Ovary (tissue), 9 donors: ENCODE data around the gene SAYSD1. TPM values are rescaled to one million over a fixed set of nuclear protein-coding genes. Genes with fewer than 3 reads are reported as not detected.

Experiments
- DNase-seq, 5 donors: peaks; one replicate each; pipeline ENCODE4 v3.0.0-alpha.2; 2019 to 2020
- H3K27ac ChIP-seq, 2 donors: fragments of 200-600 bp; one replicate each; pipeline versions ENCODE4 v1.5.1 to v1.8.0; 2019 to 2022
- H3K27me3 ChIP-seq: fragments of 200-600 bp; one replicate; pipeline ENCODE4 v1.8.0; 2022
- H3K36me3 ChIP-seq: fragments of 200-600 bp; sonication (generic); one replicate; pipeline ENCODE4 v1.5.1; 2019
- H3K4me1 ChIP-seq: one replicate; pipeline ENCODE4 v1.8.1; 2013; ENCODE audit warnings: mild to moderate bottlenecking, moderate library complexity; ENCODE audit not compliant: insufficient read depth
- H3K4me3 ChIP-seq: fragments of 200-600 bp; sonication (generic); one replicate; pipeline ENCODE4 v1.5.1; 2017
- H3K9me3 ChIP-seq, 2 donors: fragments of 200-600 bp in 1 of 2; sonication (generic) in 1 of 2; one replicate each; pipeline versions ENCODE4 v1.5.1 to v1.8.1; 2013 to 2019; ENCODE audit warnings: mild to moderate bottlenecking in 1 of 2, moderate library complexity in 1 of 2
- EP300 ChIP-seq: sonication (generic); formaldehyde crosslinking; IDR thresholded peaks from one replicate; pipeline ENCODE4 v1.6.1; 2017; ENCODE audit warnings: antibody characterized with exemption
- POLR2A ChIP-seq: fragments of 450-650 bp; IDR thresholded peaks from one replicate; pipeline ENCODE4 v1.6.1; 2017; ENCODE audit warnings: antibody characterized with exemption, mild to moderate bottlenecking, moderate library complexity
- WGBS, 3 donors: extraction: QIAGEN DNeasy Blood & Tissue Kit in 1 of 3; methylation state at CpG; one replicate each; pipeline versions ENCODE4 v1.1.5 to v1.1.7; 2013 to 2017; 5-methylcytosine and 5-hydroxymethylcytosine counted together
- intact Hi-C, 4 donors: fragments of 100-400 bp; cut with DNase I; formaldehyde crosslinking; loops; one replicate each; pipeline versions ENCODE4 v1.11.0 to v1.15.1; 2022 to 2023
- polyA plus RNA-seq, 2 donors: library from polyadenylated mRNA; stranded (reverse); fragments of 200-250 nt in 1 of 2; fragments of 350-450 nt in 1 of 2; fragmentation: Illumina TruSeq in 1 of 2; extraction: RNeasy Lipid Tissue Mini Kit (QIAGEN cat#74804) in 1 of 2; gene quantifications; one replicate each; pipeline ENCODE4 v1.2.3, GENCODE V29; 2013 to 2014
- total RNA-seq, 7 donors: library from RNA; depleted of rRNA in 2 of 7; stranded (reverse); fragments of >200 nt in 2 of 7; fragmentation: NEBNext Ultra II Directional in 3 of 7; extraction: Animal tissue kit (Norgen Biotek cat#: 25700) in 3 of 7; gene quantifications; one replicate each; pipeline versions ENCODE4 v1.1.0 to v1.2.4, GENCODE V29; 2016 to 2023
- TF ChIP-seq, protein P1 (sequence below), 3 donors: fragments of 450-650 bp in 2 of 3; fragments of 200-600 bp in 1 of 3; IDR thresholded peaks; one replicate each; pipeline versions ENCODE4 v1.5.1 to v1.8.0; 2016 to 2022; ENCODE audit warnings: antibody characterized with exemption in 3 of 3, mild to moderate bottlenecking in 1 of 3
- donor health status: DM: no; HTN: no; CAD: no; lungs with moderate emphysema.
- donor health status: DM: no; HTN: no; CAD: no.
- donor health status: Bipolar disorder and iron deficiency.
- donor health status: DM: yes; HTN: yes; CAD: no.
- donor health status: DM: no; HTN: no; CAD: no.
- donor health status: DM: yes; HTN: yes; CAD: no.

SAYSD1 gene
- total and polyA plus RNA-seq, 9 donors = 11.4 to 17.7 (median 15.3) TPM

DNA sequence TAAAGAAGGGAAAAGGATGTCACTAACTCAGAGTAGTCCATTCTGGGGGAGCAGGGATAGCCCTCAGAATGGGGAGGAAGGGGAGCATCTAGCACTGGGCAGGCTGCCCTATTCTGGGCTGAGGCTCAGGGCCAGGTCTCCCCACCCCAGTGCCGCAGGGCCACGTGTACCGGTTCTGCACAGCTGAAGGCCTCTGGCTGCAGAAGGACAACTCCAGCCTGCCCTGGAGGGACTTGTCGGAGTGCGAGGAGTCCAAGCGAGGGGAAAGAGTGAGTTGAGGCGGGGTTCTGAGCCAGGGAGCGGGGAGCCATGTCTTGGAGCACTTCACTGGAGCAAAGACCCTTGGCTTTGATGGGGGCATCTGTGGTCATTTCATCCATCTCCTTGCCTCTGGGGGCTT lies 49.4 kb downstream of the SAYSD1 start:
- 77 to 86% (median 81%) methylated on average over 8 of the region's 8 CpGs for WGBS, 3 donors
- TF ChIP-seq, protein P1, sequence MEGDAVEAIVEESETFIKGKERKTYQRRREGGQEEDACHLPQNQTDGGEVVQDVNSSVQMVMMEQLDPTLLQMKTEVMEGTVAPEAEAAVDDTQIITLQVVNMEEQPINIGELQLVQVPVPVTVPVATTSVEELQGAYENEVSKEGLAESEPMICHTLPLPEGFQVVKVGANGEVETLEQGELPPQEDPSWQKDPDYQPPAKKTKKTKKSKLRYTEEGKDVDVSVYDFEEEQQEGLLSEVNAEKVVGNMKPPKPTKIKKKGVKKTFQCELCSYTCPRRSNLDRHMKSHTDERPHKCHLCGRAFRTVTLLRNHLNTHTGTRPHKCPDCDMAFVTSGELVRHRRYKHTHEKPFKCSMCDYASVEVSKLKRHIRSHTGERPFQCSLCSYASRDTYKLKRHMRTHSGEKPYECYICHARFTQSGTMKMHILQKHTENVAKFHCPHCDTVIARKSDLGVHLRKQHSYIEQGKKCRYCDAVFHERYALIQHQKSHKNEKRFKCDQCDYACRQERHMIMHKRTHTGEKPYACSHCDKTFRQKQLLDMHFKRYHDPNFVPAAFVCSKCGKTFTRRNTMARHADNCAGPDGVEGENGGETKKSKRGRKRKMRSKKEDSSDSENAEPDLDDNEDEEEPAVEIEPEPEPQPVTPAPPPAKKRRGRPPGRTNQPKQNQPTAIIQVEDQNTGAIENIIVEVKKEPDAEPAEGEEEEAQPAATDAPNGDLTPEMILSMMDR (IDR thresholded peaks at IDR 0.05) = no peak
- TF ChIP-seq EP300 (no peak), POLR2A (no peak)
- H3K4me1 ChIP-seq = no peaks in the 10 kb centered on the region
- no peaks in the 10 kb centered on the region for H3K9me3 ChIP-seq
- no peak overlapping the region for H3K27ac ChIP-seq
- no peaks in the 10 kb centered on the region for H3K27me3 ChIP-seq
- no peaks in the 10 kb centered on the region for H3K36me3 ChIP-seq
- intact Hi-C loops = no loop called here
- no peak overlapping the region for H3K4me3 ChIP-seq
- no peak for DNase-seq

DNA sequence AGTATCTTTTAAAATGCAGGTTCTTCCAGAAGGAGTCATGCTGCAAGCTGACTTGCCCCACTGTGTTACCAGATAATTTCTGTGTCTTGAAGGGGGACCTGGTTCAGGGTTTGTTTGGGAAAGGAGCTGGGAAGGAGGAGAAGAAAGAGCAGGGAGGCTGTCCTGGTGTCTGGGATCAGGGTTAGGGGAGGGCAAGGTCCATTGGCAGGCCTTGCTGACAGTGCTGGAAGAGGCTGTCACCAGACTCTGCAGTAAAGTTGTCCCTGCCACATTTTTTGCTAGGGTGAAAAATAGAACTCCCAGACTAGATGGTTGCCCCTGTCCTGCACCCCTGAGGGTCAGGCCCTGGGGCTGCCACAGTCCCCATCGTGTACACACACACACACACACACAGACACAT lies 51.5 kb downstream of the SAYSD1 start:
- Histone ChIP-seq H3K36me3 (no peaks in the 10 kb centered on the region), H3K4me3 (no peak overlapping the region), H3K9me3 (no peaks in the 10 kb centered on the region), H3K27ac (no peak overlapping the region), H3K4me1 (no peaks in the 10 kb centered on the region), H3K27me3 (no peaks in the 10 kb centered on the region)
- 23 to 33% (median 26%) methylated on average over 1 of the region's 1 CpG for WGBS, 3 donors
- no peak for TF ChIP-seq POLR2A
- no peak for TF ChIP-seq EP300
- TF ChIP-seq, protein P1 (IDR thresholded peaks at IDR 0.05) = no peak
- intact Hi-C loops = no loop called here
- DNase-seq = no peak

DNA sequence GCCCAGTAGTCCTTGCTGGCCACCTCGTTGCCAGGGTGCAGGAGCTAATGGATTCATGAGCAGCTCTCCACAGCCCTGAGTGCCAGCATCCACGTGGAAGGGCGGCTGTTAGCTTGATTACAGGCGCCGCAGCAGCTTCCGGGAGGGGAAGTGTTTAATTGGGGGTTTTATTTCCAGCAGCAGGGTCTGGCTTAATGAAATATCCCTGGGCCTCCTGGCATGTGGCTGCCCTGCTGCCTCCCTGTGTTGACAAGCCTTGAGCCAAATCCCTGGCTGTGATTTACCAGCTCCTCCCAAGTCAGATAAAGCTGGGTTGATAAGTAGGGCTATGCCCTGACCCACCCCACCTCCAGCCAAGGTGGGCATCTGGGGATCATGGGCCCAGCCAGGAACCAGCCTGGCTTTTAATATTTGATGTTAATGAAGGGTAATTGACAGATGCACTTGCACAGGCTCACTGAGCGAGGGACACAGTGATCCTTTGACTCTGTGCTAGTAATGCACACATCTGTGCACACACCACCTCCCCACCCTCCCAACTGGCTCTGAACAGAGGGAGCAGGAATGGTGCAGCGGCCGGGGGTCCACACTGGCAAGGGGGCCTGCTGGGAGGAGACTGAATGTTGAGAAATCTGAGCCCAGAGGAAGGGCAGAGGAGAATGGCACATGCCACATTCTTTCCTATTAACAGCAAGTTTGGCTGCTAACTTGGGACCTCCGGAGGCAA lies 52.8 kb downstream of the SAYSD1 start:
- TF ChIP-seq, protein P1 (IDR thresholded peaks at IDR 0.05) = no peak
- TF ChIP-seq EP300 (no peak), POLR2A (no peak)
- 22 to 38% (median 29%) methylated on average over 10 of the region's 10 CpGs for WGBS, 3 donors
- DNase-seq = no peak
- Histone ChIP-seq H3K9me3 (no peaks in the 10 kb centered on the region), H3K27me3 (no peaks in the 10 kb centered on the region), H3K27ac (no peak overlapping the region), H3K36me3 (no peaks in the 10 kb centered on the region), H3K4me3 (no peak overlapping the region), H3K4me1 (no peaks in the 10 kb centered on the region)
- intact Hi-C loops = no loop called here

DNA sequence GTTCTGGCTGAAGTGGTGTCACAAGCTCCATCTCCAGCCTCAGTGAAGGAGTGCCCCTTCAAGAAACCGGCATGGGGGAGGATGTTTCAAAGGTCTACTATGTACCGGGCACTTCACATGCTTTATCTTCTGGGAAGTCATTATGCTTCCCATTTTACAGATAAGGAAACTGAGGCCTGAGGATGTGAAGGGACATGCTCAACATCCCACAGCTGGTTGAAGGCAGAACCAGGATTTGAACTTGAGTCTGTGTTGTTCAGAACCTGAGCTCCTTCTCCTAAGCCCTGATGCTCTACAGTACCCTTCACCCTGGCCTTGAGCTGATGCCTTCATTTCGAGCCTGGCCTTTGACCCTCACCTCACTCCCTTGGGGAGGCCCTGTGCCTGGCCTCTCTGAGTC lies 53.4 kb downstream of the SAYSD1 start:
- Histone ChIP-seq H3K9me3 (no peaks in the 10 kb centered on the region), H3K27ac (no peak overlapping the region), H3K4me1 (no peaks in the 10 kb centered on the region), H3K4me3 (no peak overlapping the region), H3K36me3 (no peaks in the 10 kb centered on the region), H3K27me3 (no peaks in the 10 kb centered on the region)
- 47 to 63% (median 49%) methylated on average over 3 of the region's 3 CpGs for WGBS, 3 donors
- no peak for DNase-seq
- intact Hi-C loops = no loop called here
- TF ChIP-seq EP300 = no peak
- TF ChIP-seq, protein P1 (IDR thresholded peaks at IDR 0.05) = no peak
- no peak for TF ChIP-seq POLR2A
